H1 (cell line): ENCODE measurements around the gene ZNF648. TPM values are rescaled to one million over a fixed set of nuclear protein-coding genes. Genes with fewer than 3 reads are reported as not detected.

Experiments used
- CTCF ChIA-PET: fragments of 300-600 bp; sonication (Branson Sonifier 250); formaldehyde crosslinking; loops from one replicate; lab custom pipeline; 2021; ENCODE audit not compliant: partially characterized antibody; lab: Charles Lee
- POLR2A ChIA-PET: fragments of 300-600 bp; sonication (Branson Sonifier 250); formaldehyde crosslinking; loops from one replicate; lab custom pipeline; 2021; ENCODE audit warnings: inconsistent platforms; ENCODE audit not compliant: partially characterized antibody; lab: Charles Lee
- DNase-seq, 2 experiments: peaks; one replicate each; pipeline versions ENCODE4 v3.0.0 to v3.0.0-alpha.2; 2010 to 2022; ENCODE audit warnings: low spot score in 2 of 2, low read depth in 1 of 2, mixed read lengths in 1 of 2
- FAIRE-seq: peaks from 2 replicates; lab custom pipeline; 2011; peaks lifted over from hg19 to GRCh38; lab: Jason Lieb, UNC
- H2AFZ ChIP-seq: 2 replicates; pipeline ENCODE4 v1.8.1; 2012; ENCODE audit warnings: low read length, inconsistent platforms
- H2AK5ac ChIP-seq: 2 replicates; pipeline ENCODE4 v1.6.1; 2013; ENCODE audit warnings: low read depth, low read length
- H2BK120ac ChIP-seq: replicated peaks from 2 replicates; pipeline ENCODE3; 2013; ENCODE audit warnings: low read depth, low read length, inconsistent platforms
- H2BK12ac ChIP-seq: 2 replicates; pipeline ENCODE4 v1.6.1; 2013; ENCODE audit warnings: low read depth, low read length
- H2BK15ac ChIP-seq: 2 replicates; pipeline ENCODE4 v1.6.1; 2013; ENCODE audit warnings: low read length
- H2BK20ac ChIP-seq: 2 replicates; pipeline ENCODE4 v1.6.1; 2013; ENCODE audit warnings: low read length
- H2BK5ac ChIP-seq: 2 replicates; pipeline ENCODE4 v1.6.1; 2013; ENCODE audit warnings: low read depth, low read length
- H3K14ac ChIP-seq: 2 replicates; pipeline ENCODE4 v1.6.1; 2013; ENCODE audit warnings: inconsistent platforms; ENCODE audit not compliant: insufficient read length
- H3K18ac ChIP-seq: 2 replicates; pipeline ENCODE4 v1.6.1; 2013; ENCODE audit warnings: low read length; ENCODE audit errors: extremely low read depth
- H3K23ac ChIP-seq: 2 replicates; pipeline ENCODE4 v1.6.1; 2013; ENCODE audit warnings: inconsistent platforms; ENCODE audit not compliant: insufficient read length
- H3K23me2 ChIP-seq: 2 replicates; pipeline ENCODE4 v1.6.1; 2013; ENCODE audit warnings: low read depth, low read length
- H3K27ac ChIP-seq: 2 replicates; pipeline ENCODE4 v1.6.1; 2011; ENCODE audit warnings: low read depth, low read length, inconsistent platforms
- H3K27me3 ChIP-seq, 4 experiments: replicated peaks in 1 of 4; 1 replicate in 1 of 4; 2 replicates in 3 of 4; pipeline versions ENCODE4 v1.6.1 to v1.8.1; 2011 to 2013; ENCODE audit warnings: low read length in 3 of 4, mild to moderate bottlenecking in 3 of 4, inconsistent platforms in 2 of 4, mixed read lengths in 2 of 4, moderate library complexity in 1 of 4; ENCODE audit not compliant: control insufficient read depth in 3 of 4, insufficient read depth in 3 of 4; ENCODE audit errors: extremely low read depth in 1 of 4
- H3K36me3 ChIP-seq, 4 experiments: 2 replicates each; pipeline versions ENCODE4 v1.6.1 to v1.8.1; 2011 to 2013; ENCODE audit warnings: mild to moderate bottlenecking in 4 of 4, low read length in 3 of 4, moderate library complexity in 2 of 4, control low read depth in 1 of 4, inconsistent platforms in 1 of 4; ENCODE audit not compliant: insufficient read depth in 4 of 4, control insufficient read depth in 2 of 4
- H3K4ac ChIP-seq: replicated peaks from 2 replicates; pipeline ENCODE3; 2013; ENCODE audit warnings: low read length, low read depth, mixed read lengths, inconsistent platforms; ENCODE audit not compliant: insufficient read length
- H3K4me1 ChIP-seq, 4 experiments: replicated peaks in 1 of 4; 1 replicate in 1 of 4; 2 replicates in 3 of 4; pipeline versions ENCODE4 v1.6.1 to v1.8.1; 2011 to 2013; ENCODE audit warnings: low read length in 3 of 4, inconsistent platforms in 2 of 4, mixed read lengths in 1 of 4; ENCODE audit not compliant: insufficient read depth in 4 of 4, control insufficient read depth in 3 of 4
- H3K4me2 ChIP-seq, 2 experiments: 2 replicates each; pipeline versions ENCODE4 v1.6.1 to v1.8.1; 2011 to 2013; ENCODE audit warnings: low read depth in 2 of 2, low read length in 2 of 2, control low read depth in 1 of 2, inconsistent platforms in 1 of 2, mild to moderate bottlenecking in 1 of 2; ENCODE audit not compliant: insufficient read depth in 1 of 2
- H3K4me3 ChIP-seq, 4 experiments: fragments of 200-600, 300-600 bp in 1 of 4; sonication (generic), shearing (Covaris generic), sonication (Bioruptor Twin) in 1 of 4; 2 replicates each; pipeline versions ENCODE4 v1.5.1 to v1.8.1; 2011 to 2016; ENCODE audit warnings: low read length in 4 of 4, low read depth in 3 of 4, control low read depth in 2 of 4, inconsistent platforms in 2 of 4, mild to moderate bottlenecking in 2 of 4, mixed read lengths in 1 of 4, moderate library complexity in 1 of 4; ENCODE audit not compliant: insufficient read depth in 2 of 4; ENCODE audit errors: extremely low read depth in 1 of 4
- H3K56ac ChIP-seq: replicated peaks from 2 replicates; pipeline ENCODE3; 2013; ENCODE audit warnings: low read depth, mild to moderate bottlenecking, mixed read lengths, low read length, inconsistent platforms; ENCODE audit not compliant: insufficient read length
- H3K79me1 ChIP-seq: 2 replicates; pipeline ENCODE4 v1.6.1; 2013; ENCODE audit warnings: low read depth, low read length, control low read depth
- H3K79me2 ChIP-seq, 2 experiments: 2 replicates each; pipeline versions ENCODE4 v1.6.1 to v1.8.1; 2012 to 2013; ENCODE audit warnings: low read length in 2 of 2, mild to moderate bottlenecking in 2 of 2, inconsistent platforms in 1 of 2; ENCODE audit not compliant: insufficient read depth in 2 of 2, control insufficient read depth in 1 of 2
- H3K9ac ChIP-seq, 4 experiments: replicated peaks in 1 of 4; 1 replicate in 1 of 4; 2 replicates in 3 of 4; pipeline versions ENCODE4 v1.6.1 to v1.8.1; 2011 to 2013; ENCODE audit warnings: low read depth in 3 of 4, low read length in 3 of 4, control low read depth in 2 of 4, mild to moderate bottlenecking in 2 of 4, moderate library complexity in 2 of 4, inconsistent platforms in 1 of 4; ENCODE audit errors: extremely low read depth in 1 of 4
- H3K9me3 ChIP-seq, 2 experiments: 2 replicates each; pipeline versions ENCODE4 v1.6.1 to v1.8.1; 2012 to 2013; ENCODE audit warnings: mild to moderate bottlenecking in 2 of 2, moderate library complexity in 2 of 2, control low read depth in 1 of 2, inconsistent platforms in 1 of 2, low read depth in 1 of 2, low read length in 1 of 2, mixed read lengths in 1 of 2; ENCODE audit not compliant: insufficient read depth in 2 of 2
- H4K20me1 ChIP-seq, 2 experiments: replicated peaks in 1 of 2; 2 replicates each; pipeline versions ENCODE3 to v1.8.1; 2011 to 2013; ENCODE audit warnings: inconsistent platforms in 2 of 2, low read length in 2 of 2, mild to moderate bottlenecking in 1 of 2; ENCODE audit not compliant: insufficient read depth in 2 of 2, control insufficient read depth in 1 of 2
- H4K5ac ChIP-seq: 2 replicates; pipeline ENCODE4 v1.6.1; 2013; ENCODE audit warnings: low read length, low read depth, mixed read lengths, inconsistent platforms; ENCODE audit not compliant: insufficient read length
- H4K8ac ChIP-seq: 2 replicates; pipeline ENCODE4 v1.8.0; 2013; ENCODE audit warnings: mild to moderate bottlenecking, moderate library complexity, low read length, inconsistent platforms; ENCODE audit not compliant: insufficient read depth; ENCODE audit errors: extremely low read depth
- H4K91ac ChIP-seq: replicated peaks from 2 replicates; pipeline ENCODE3; 2013; ENCODE audit warnings: low read length, mixed read lengths, inconsistent platforms; ENCODE audit not compliant: insufficient read length
- CREB1 ChIP-seq: IDR thresholded peaks from 2 replicates; pipeline ENCODE4 v1.6.1; 2012; ENCODE audit warnings: inconsistent platforms
- HDAC2 ChIP-seq, 2 experiments: fragments of 300-600 bp in 1 of 2; sonication (generic) in 1 of 2; IDR thresholded peaks; 2 replicates each; pipeline ENCODE4 v1.6.1; 2011 to 2012; ENCODE audit warnings: low read depth in 2 of 2, low read length in 2 of 2, mild to moderate bottlenecking in 2 of 2, moderate library complexity in 2 of 2, borderline replicate concordance in 1 of 2, inconsistent platforms in 1 of 2
- SIN3A ChIP-seq, 2 experiments: IDR thresholded peaks in 1 of 2; conservative IDR thresholded peaks in 1 of 2; 2 replicates each; pipeline ENCODE4 v1.6.1; 2011 to 2012; ENCODE audit warnings: low read length in 2 of 2, improper control_type of control experiment in 1 of 2, low read depth in 1 of 2, mild to moderate bottlenecking in 1 of 2
- SIRT6 ChIP-seq: IDR thresholded peaks from one replicate; pipeline ENCODE4 v1.7.1; 2012; ENCODE audit warnings: low read length, inconsistent platforms
- SP1 ChIP-seq: IDR thresholded peaks from 2 replicates; pipeline ENCODE4 v1.6.1; 2011; ENCODE audit warnings: low read depth, low read length
- SP4 ChIP-seq: IDR thresholded peaks from 2 replicates; pipeline ENCODE4 v1.6.1; 2012; ENCODE audit warnings: low read length, inconsistent platforms
- YY1 ChIP-seq: IDR thresholded peaks from 2 replicates; pipeline ENCODE4 v1.6.1; 2011; ENCODE audit warnings: low read depth, mild to moderate bottlenecking, low read length
- WGBS, 2 experiments: shearing (Covaris generic) in 1 of 2; methylation state at CpG; one replicate each; pipeline versions ENCODE4 v1.1.6 to v1.1.7; 2013 to 2015; ENCODE audit warnings: low lambda C conversion rate in 2 of 2, mixed read lengths in 2 of 2, inconsistent platforms in 1 of 2, low coverage in 1 of 2, missing lambda C conversion rate in 1 of 2; ENCODE audit not compliant: insufficient replicate concordance in 2 of 2, insufficient coverage in 1 of 2, insufficient read length in 1 of 2; ENCODE audit errors: extremely low coverage in 1 of 2, missing lambda C conversion rate in 1 of 2; 5-methylcytosine and 5-hydroxymethylcytosine counted together
- polyA plus RNA-seq, 7 experiments: library from polyadenylated mRNA; depleted of rRNA in 3 of 7; stranded (reverse) in 5 of 7; unstranded in 2 of 7; fragments of >200 nt in 5 of 7; fragments of 200-250 nt in 2 of 7; gene quantifications; 1 replicate in 5 of 7; 2 replicates in 1 of 7; 4 replicates in 1 of 7; pipeline versions ENCODE4 v1.2.1 to v1.2.3, GENCODE V29; 2011 to 2013; ENCODE audit warnings: missing spikeins in 2 of 7, mixed read lengths in 2 of 7
- total RNA-seq: library from RNA; stranded (reverse); fragmentation: NEBNext Ultra II Directional; extraction: Animal tissue kit (Norgen Biotek cat#: 25700); gene quantifications from 2 replicates; pipeline ENCODE4 v1.2.1, GENCODE V29; 2021
- TF ChIP-seq, protein P1 (sequence below): IDR thresholded peaks from 2 replicates; pipeline ENCODE4 v1.6.1; 2011; ENCODE audit warnings: low read depth, mild to moderate bottlenecking, low read length; ENCODE audit not compliant: insufficient read depth

ZNF648 gene
- total and polyA plus RNA-seq, 2 of the 8 experiments (the other 6 are each of a cell fraction or from before 2014, with no cell fraction given), result 0.20 to 0.53 TPM

DNA sequence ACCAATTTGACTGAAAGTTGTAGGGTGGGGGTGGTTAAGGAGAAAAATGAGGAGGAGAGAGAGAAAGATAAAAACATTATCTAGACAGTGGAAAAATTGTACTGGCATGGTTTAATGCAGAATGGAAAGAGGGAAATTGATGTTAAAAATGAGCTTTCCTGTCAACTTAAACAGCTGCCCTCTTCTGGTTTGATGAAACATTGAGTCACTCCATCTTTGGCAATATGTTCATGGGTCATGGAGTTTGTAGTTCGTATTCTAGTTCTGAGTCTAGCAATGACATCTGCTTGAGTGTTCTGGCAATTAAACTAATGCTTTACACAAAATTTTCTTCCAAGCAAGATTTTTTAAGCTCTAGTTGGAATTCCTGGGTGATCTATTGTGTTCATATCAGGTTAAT lies 9.6 kb downstream of the ZNF648 start:
- ChIA-PET CTCF (interaction anchor here (0.6 to 4.8 kb wide), 17 partner anchors 9 to 573 kb away, joined by 3 to 48 read pairs (median 5); no protein-coding TSS in a partner anchor), POLR2A (interaction anchor here (0.9 kb wide), 1 partner anchor 533 kb away, joined by 3 read pairs; no protein-coding TSS in a partner anchor)
- Histone ChIP-seq H3K4me3 (no peak overlapping the region), H2BK15ac (no peak overlapping the region), H3K14ac (no peak overlapping the region), H3K9ac (no peak overlapping the region), H2AK5ac (no peak overlapping the region), H3K18ac (no peak overlapping the region), H3K4ac (no peak overlapping the region), H4K20me1 (no peaks in the 10 kb centered on the region), H3K27ac (no peak overlapping the region), H4K5ac (no peak overlapping the region), H2BK5ac (no peak overlapping the region), H3K9me3 (no peaks in the 10 kb centered on the region), H3K36me3 (no peaks in the 10 kb centered on the region), H2BK12ac (no peak overlapping the region), H4K8ac (no peak overlapping the region), H2AFZ (no peak overlapping the region), H2BK120ac (no peak overlapping the region), H3K23ac (no peak overlapping the region), H3K4me2 (no peak overlapping the region), H2BK20ac (no peak overlapping the region), H4K91ac (no peak overlapping the region), H3K79me1 (no peaks in the 10 kb centered on the region), H3K4me1 (no peaks in the 10 kb centered on the region), H3K79me2 (no peaks in the 10 kb centered on the region), H3K56ac (no peak overlapping the region), H3K23me2 (no peaks in the 10 kb centered on the region; the same call in 1 of the 2 replicates), H3K27me3 (peaks cover 0 to 2% (median 2%) of the 10 kb centered on the region in 4 experiments; a peak in 1 of 7 replicates)
- DNase-seq (no peak), FAIRE-seq (no peak)
- whole genome bisulfite sequencing, 2 experiments, result 92% methylated on average over 1 of the region's 1 CpG; no CpG with 5 or more reads in 1 of the 2 experiments
- TF ChIP-seq SP4, result no peak
- no peak for TF ChIP-seq CREB1
- TF ChIP-seq, protein P1, sequence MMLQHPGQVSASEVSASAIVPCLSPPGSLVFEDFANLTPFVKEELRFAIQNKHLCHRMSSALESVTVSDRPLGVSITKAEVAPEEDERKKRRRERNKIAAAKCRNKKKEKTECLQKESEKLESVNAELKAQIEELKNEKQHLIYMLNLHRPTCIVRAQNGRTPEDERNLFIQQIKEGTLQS, result no peak
- no peak for TF ChIP-seq SIN3A (conservative IDR thresholded peaks at IDR 0.05 in 1 of 2, IDR thresholded peaks at IDR 0.05 in 1 of 2; ENCODE audit: low read depth in 1 of 2, low read length in 2 of 2)
- no peak for TF ChIP-seq YY1
- TF ChIP-seq SIRT6, result no peak
- TF ChIP-seq SP1, result no peak
- no peak for TF ChIP-seq HDAC2 (IDR thresholded peaks at IDR 0.05; ENCODE audit: borderline replicate concordance in 1 of 2, low read depth in 2 of 2, low read length in 2 of 2)
